Bronchial epithelial cell (primary cell): ENCODE results near the gene ZDHHC8. TPM values are rescaled to one million over a fixed set of nuclear protein-coding genes. Genes with fewer than 3 reads are reported as not detected.
A peak's percentile ranks its signal among the peaks of the same experiment; 100 is the strongest.

Experiments used
- DNase-seq: peaks from one replicate; pipeline ENCODE4 v3.0.0-alpha.2; 2010; ENCODE audit warnings: low read depth
- FAIRE-seq: peaks from 2 replicates; lab custom pipeline; 2011; peaks lifted over from hg19 to GRCh38; lab: Jason Lieb, UNC
- H3K27me3 ChIP-seq: 2 replicates; pipeline ENCODE4 v1.5.1; 2011; ENCODE audit warnings: low read length; ENCODE audit not compliant: control insufficient read depth, insufficient read depth
- H3K36me3 ChIP-seq: 2 replicates; pipeline ENCODE4 v1.5.1; 2011; ENCODE audit warnings: low read length; ENCODE audit not compliant: control insufficient read depth, insufficient read depth
- H3K4me3 ChIP-seq: 2 replicates; pipeline ENCODE4 v1.5.1; 2011; ENCODE audit warnings: mild to moderate bottlenecking, low read depth, low read length, control low read depth
- CTCF ChIP-seq: IDR thresholded peaks from 2 replicates; pipeline ENCODE4 v1.5.1; 2011; ENCODE audit warnings: mild to moderate bottlenecking, moderate library complexity, low read length, control low read depth, inconsistent platforms; ENCODE audit not compliant: insufficient read depth, severe bottlenecking
- total RNA-seq: library from RNA; depleted of rRNA; stranded (reverse); fragments of >200 nt; gene quantifications from 2 replicates; pipeline ENCODE4 v1.2.1, GENCODE V29; 2014

The ZDHHC8 gene
- total RNA-seq, 1 donor from 2014 or later = 6.6 TPM

GRCh38 chr22:20102203-20102780 is 29.3 kb upstream of the ZDHHC8 start:
- DNase-seq (no peak), FAIRE-seq (peak; percentile 43)
- peaks cover 41% of the 10 kb centered on the region for H3K36me3 ChIP-seq
- H3K27me3 ChIP-seq = no peaks in the 10 kb centered on the region
- no peak overlapping the region for H3K4me3 ChIP-seq
- TF ChIP-seq CTCF = no peak

GRCh38 chr22:20105456-20106204 is 26.0 kb upstream of the ZDHHC8 start:
- Histone ChIP-seq H3K36me3 (peaks cover 50% of the 10 kb centered on the region), H3K4me3 (no peak overlapping the region), H3K27me3 (no peaks in the 10 kb centered on the region)
- no peak for DNase-seq
- no peak for FAIRE-seq
- no peak for TF ChIP-seq CTCF

GRCh38 chr22:20106205-20106848 is 25.3 kb upstream of the ZDHHC8 start:
- no peak for TF ChIP-seq CTCF
- Histone ChIP-seq H3K27me3 (no peaks in the 10 kb centered on the region), H3K36me3 (peaks cover 50% of the 10 kb centered on the region), H3K4me3 (no peak overlapping the region)
- no peak for DNase-seq
- FAIRE-seq = no peak

GRCh38 chr22:20106849-20107237 is 24.8 kb upstream of the ZDHHC8 start:
- FAIRE-seq (no peak), DNase-seq (no peak)
- Histone ChIP-seq H3K36me3 (peaks cover 50% of the 10 kb centered on the region), H3K27me3 (no peaks in the 10 kb centered on the region), H3K4me3 (no peak overlapping the region)
- no peak for TF ChIP-seq CTCF

GRCh38 chr22:20107471-20107901 is 24.1 kb upstream of the ZDHHC8 start:
- TF ChIP-seq CTCF = no peak
- Histone ChIP-seq H3K36me3 (peaks cover 47% of the 10 kb centered on the region), H3K4me3 (no peak overlapping the region), H3K27me3 (no peaks in the 10 kb centered on the region)
- FAIRE-seq (no peak), DNase-seq (no peak)
